HAP-1 (cell line): Measurements from ENCODE around the gene DEPDC7.
"Not testable (repeated sequence)": the region's sequence is repeated elsewhere in the genome, so short reads cannot be mapped to it uniquely, and the experiment has no call there.

Experiments used
- DNase-seq, 2 experiments: peaks; one replicate each; pipeline ENCODE4 v3.0.0-alpha.2; 2016 to 2020; ENCODE audit warnings: low spot score in 2 of 2
- H3K27me3 ChIP-seq: fragments of 250-450 bp; sonication (Bioruptor Pico); 2 replicates; pipeline ENCODE4 v1.5.1; 2020; ENCODE audit warnings: low read depth, mild to moderate bottlenecking, moderate library complexity
- H3K36me3 ChIP-seq: fragments of 250-450 bp; sonication (Bioruptor Pico); replicated peaks from 2 replicates; pipeline ENCODE4 v1.5.1; 2020; ENCODE audit warnings: mild to moderate bottlenecking
- H3K4me1 ChIP-seq: fragments of 250-450 bp; sonication (Bioruptor Pico); 2 replicates; pipeline ENCODE4 v1.5.1; 2020; ENCODE audit warnings: mild to moderate bottlenecking
- H3K4me3 ChIP-seq: fragments of 250-450 bp; sonication (Bioruptor Pico); 2 replicates; pipeline ENCODE4 v1.5.1; 2020; ENCODE audit warnings: mild to moderate bottlenecking, moderate library complexity
- H3K9me3 ChIP-seq: fragments of 250-450 bp; sonication (Bioruptor Pico); 2 replicates; pipeline ENCODE4 v1.5.1; 2020; ENCODE audit warnings: mild to moderate bottlenecking, moderate library complexity
- in situ Hi-C: fragments of 300-500 bp; cut with MboI; formaldehyde crosslinking; loops from 3 replicates; pipeline ENCODE4 v1.14.3; 2020; ENCODE audit warnings: low sequenced_read_pairs, inconsistent platforms, mixed read lengths

DEPDC7 gene

DNA sequence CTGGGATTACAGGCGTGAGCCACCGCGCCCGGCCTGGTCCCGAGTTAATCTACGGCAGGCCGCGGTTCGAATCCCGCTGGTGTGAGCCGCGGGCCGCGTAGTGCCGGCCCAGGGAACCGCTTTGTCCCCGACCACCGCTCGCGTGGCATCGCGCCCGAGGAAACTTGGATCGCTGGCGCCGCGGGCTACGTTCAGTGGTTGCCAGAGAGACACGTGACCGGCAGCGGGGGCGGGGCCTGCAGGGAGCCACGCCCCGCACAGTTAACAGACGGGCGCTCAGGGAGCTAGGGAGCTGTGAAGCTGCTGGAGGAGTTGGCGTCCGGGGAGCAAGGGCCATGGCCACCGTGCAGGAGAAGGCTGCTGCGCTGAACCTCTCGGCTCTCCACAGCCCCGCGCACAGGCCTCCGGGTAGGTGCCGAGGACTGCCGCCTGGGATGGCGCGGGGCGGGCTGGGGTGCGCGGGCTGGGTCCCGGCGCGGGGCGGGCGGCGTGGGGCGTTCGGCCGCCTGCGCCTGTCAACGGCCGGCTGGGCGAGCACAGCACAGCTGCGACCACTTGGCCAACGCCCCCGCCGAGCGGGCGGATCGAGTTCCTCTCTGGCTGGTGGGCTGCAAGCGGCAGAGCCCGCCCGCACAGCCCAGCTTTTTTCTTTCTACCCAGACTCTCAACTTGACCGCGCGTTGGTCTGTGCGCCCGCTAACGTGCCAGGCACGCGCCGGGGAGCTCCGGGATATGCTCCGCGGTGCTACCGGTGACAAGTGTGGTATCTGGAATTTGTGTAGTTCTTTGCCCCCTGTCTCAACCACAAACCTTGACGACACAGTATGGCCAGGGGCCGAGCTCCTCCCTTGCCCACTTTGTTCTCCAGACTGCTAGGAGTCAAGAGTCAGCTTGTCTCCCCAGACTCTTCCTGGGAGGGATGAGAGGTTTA, at the start of gene DEPDC7:
DEPDC7 (plus strand) TSS at position 258 of the 931 bp plus-strand sequence; CDS start at position 336, 78 bp downstream.
- Histone ChIP-seq H3K27me3 (no peaks in the 10 kb centered on the region), H3K4me3 (peak within 1 kb of the TSS; percentile 45), H3K36me3 (no peaks in the 10 kb centered on the region), H3K4me1 (peaks cover 14% of the 10 kb centered on the region), H3K9me3 (no peaks in the 10 kb centered on the region)
- in situ Hi-C loops: no loop called here
- peak; percentile 85 to 96 for DNase-seq

DNA sequence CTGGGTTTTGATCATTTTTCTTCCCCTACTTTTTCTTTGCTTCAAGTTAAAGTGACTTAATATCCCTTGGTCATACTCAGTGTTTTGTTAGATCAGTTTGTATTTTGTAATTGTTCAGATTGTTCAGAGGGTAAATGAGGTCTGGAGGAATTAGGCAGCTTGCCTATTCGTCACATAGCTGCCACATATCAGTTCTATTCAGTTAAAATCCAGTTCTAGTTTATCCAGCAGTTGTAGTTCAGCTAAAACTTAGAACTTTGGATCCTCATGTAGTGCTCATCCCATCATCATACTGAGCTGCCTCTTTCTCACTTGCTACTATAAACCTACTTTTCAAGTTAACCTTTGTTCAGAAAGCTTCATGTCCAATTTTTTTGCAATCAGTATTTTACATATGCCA, 47.1 kb upstream of the DEPDC7 start:
- H3K9me3 ChIP-seq: no peaks in the 10 kb centered on the region
- H3K4me3 ChIP-seq: no peak overlapping the region
- H3K4me1 ChIP-seq: no peaks in the 10 kb centered on the region
- no peaks in the 10 kb centered on the region for H3K27me3 ChIP-seq
- in situ Hi-C loops: no loop called here
- H3K36me3 ChIP-seq: peaks cover 22% of the 10 kb centered on the region
- no peak for DNase-seq

DNA sequence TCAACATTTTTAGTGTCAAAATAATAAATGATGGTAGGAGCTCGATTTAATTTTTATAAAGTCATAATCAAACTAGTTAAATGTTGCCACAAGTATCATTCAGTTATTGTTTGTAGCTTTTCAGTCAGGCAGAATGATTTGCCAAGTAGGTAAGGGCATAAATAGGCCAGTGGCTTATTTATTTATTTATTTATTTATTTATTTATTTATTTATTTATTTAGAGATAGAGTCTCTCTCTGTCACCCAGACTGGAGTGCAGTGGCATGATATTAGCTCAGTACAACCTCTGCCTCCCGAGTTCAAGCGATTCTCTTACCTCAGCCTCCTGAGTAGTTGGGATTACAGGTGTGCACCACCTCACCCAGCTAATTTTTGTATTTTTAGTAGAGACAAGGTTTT, 43.4 kb upstream of the DEPDC7 start:
- DNase-seq, H3K27me3 ChIP-seq, H3K4me3 ChIP-seq, H3K9me3 ChIP-seq, H3K4me1 ChIP-seq: not testable (repeated sequence)
- in situ Hi-C loops: loop anchor here (5.0 kb wide), 1 partner anchor 90 kb away; no protein-coding TSS in a partner anchor
- H3K36me3 ChIP-seq: peaks cover 33% of the 10 kb centered on the region

DNA sequence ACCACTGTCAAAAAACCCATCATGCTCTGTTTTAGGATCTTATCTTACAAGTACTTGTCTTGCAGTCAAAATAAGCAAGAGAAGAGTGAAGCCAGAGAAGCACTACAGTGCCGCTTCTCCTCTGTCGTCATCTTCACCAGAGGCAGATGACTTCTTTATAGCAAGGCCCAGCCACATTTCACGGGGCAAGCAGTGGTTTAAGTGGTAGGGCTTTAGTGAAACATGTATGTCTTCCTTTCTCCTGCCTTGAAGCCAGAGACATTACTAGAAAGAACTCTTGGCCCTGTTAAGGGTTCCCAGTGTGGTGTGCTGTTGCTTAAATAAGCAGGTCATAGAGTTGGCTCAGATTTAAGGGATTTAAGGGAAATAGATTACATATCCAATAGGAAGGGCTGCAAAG, 42.9 kb upstream of the DEPDC7 start:
- H3K9me3 ChIP-seq: no peaks in the 10 kb centered on the region
- no peaks in the 10 kb centered on the region for H3K27me3 ChIP-seq
- H3K4me1 ChIP-seq: no peaks in the 10 kb centered on the region
- H3K4me3 ChIP-seq: no peak overlapping the region
- in situ Hi-C loops: loop anchor here (5.0 kb wide), 1 partner anchor 90 kb away; no protein-coding TSS in a partner anchor
- DNase-seq: no peak
- H3K36me3 ChIP-seq: peaks cover 39% of the 10 kb centered on the region

DNA sequence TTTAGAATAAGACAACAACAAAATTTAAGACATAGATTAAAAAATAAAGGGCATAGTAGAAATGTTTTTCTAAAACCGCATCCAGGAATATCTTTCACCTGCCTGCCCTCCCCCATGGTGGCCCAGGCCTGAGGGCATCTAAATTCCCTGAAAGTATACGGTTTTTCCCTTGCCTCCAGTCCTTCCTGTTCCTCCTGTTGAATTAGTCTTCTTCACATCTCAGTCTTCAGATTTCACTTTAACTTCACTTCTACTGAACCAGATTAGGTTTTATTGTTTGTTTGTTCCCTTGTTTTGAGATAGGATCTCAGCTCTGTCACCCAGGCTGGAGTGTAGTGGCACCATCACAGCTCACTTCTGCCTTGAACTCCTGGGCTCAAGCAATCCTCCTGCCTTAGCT, 33.1 kb upstream of the DEPDC7 start:
- in situ Hi-C loops: no loop called here
- no peak for DNase-seq
- Histone ChIP-seq H3K4me1 (no peaks in the 10 kb centered on the region), H3K36me3 (peaks cover 7% of the 10 kb centered on the region; the same call in 1 of the 2 replicates), H3K9me3 (no peaks in the 10 kb centered on the region), H3K27me3 (no peaks in the 10 kb centered on the region), H3K4me3 (no peak overlapping the region)

DNA sequence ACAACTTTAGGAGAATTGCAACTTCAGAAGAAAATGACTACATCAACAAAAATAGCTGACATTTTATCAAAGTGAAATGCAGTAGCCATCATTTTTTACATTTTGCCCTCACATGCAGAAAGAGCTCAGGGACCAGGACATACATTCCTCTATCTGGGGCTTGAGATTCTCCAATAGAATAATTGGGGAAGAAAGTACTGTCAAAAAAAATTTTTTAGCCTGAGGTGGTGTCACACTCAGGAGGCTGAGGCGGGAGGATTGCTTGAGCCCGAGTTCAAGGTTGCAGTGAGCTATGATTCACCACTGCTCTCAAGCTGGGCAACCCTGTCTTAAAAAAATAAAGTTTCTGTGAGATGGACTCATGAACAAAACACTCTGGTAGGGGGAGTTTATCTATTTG, 32.2 kb upstream of the DEPDC7 start:
- in situ Hi-C loops: no loop called here
- no peaks in the 10 kb centered on the region for H3K4me1 ChIP-seq
- no peak overlapping the region for H3K4me3 ChIP-seq
- H3K9me3 ChIP-seq: no peaks in the 10 kb centered on the region
- DNase-seq: no peak
- H3K27me3 ChIP-seq: no peaks in the 10 kb centered on the region
- no peaks in the 10 kb centered on the region; the same call in 1 of the 2 replicates for H3K36me3 ChIP-seq

DNA sequence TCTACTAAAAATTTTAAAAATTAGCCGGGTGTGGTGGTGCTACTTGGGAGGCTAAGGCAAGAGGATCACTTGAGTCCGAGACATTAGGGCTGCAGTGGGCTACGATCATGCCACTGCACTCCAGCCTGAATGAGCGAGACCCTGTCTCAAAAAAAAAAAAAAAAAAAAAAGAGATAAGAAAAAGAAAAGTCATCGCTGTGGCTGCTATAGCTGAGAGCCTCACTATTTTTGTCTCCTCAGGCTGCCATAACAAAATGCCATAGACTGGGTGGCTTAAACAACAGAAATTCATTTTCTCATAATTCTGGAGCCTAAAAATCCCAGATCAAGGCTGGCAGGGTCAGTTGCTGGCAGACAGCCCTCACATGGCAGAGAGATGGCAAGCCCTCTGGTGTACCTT, 30.1 kb upstream of the DEPDC7 start:
- no peaks in the 10 kb centered on the region for H3K4me1 ChIP-seq
- no peak for DNase-seq

DNA sequence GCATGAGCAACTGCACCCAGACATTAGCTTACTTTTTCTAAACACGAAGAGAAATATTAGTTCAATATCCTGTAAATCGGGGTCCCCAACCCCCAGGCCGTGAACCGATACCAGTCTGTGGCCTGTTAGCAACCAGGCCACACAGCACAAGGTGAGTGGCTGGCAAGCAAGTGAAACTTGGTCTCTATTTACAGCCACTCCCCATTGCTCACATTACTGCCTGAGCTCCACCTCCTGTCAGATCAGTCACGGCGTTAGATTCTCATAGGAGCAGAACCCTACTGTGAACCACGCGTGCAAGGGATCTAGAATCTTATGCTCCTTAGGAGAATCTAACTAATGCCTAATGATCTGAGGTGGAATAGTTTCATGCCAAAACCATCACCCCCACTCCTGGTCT, 27.8 kb upstream of the DEPDC7 start:
- no peaks in the 10 kb centered on the region for H3K36me3 ChIP-seq
- no peak overlapping the region for H3K4me3 ChIP-seq
- in situ Hi-C loops: no loop called here
- H3K9me3 ChIP-seq: no peaks in the 10 kb centered on the region
- DNase-seq: no peak
- no peaks in the 10 kb centered on the region for H3K27me3 ChIP-seq
- H3K4me1 ChIP-seq: no peaks in the 10 kb centered on the region

More for the DNA sequence above, 30.1 kb upstream of the DEPDC7 start:
- no peak overlapping the region for H3K4me3 ChIP-seq
- H3K36me3 ChIP-seq: no peaks in the 10 kb centered on the region
- in situ Hi-C loops: no loop called here
- H3K27me3 ChIP-seq: no peaks in the 10 kb centered on the region
- no peaks in the 10 kb centered on the region for H3K9me3 ChIP-seq

DNA sequence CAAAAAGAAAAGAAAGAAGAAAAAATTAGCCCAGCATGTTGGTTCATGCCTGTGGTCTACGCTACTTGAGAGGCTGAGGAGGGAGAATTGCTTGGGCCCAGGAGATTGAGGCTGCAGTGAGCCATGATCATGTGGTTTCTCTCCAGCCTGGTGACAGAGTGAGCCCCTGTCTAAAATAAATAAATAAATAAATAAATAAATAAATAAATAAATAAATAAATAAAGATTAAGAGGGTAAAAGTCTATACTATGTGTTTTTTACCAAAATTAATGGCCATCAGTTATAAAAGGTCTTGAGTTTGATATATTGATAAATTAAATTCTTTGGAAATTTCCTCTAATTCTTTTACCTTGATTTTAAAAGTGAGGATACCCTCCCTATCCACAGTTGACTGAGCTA, 25.2 kb upstream of the DEPDC7 start:
- H3K4me3 ChIP-seq: no peak overlapping the region
- H3K27me3 ChIP-seq: no peaks in the 10 kb centered on the region
- no peak for DNase-seq
- in situ Hi-C loops: no loop called here
- H3K36me3 ChIP-seq: no peaks in the 10 kb centered on the region
- no peaks in the 10 kb centered on the region for H3K4me1 ChIP-seq
- no peaks in the 10 kb centered on the region for H3K9me3 ChIP-seq

DNA sequence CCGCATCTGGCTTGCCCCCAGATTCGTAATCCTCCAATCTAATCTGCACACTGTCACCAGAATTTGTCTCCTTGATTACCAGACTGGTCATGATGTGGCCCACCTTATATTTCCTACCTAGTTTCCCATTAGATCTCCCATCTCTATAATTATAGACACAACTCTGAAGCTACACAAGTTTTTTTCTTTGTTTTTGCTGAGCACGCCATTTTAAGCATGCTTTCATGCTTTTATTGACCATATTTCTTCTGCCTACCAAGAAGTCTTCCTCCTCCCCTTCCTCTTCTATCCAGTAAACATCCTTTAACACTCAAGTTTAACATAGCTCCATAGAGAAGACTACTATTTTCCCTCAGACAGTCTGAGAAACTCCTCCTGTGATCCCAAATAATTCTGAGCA, 24.3 kb upstream of the DEPDC7 start:
- no peaks in the 10 kb centered on the region for H3K9me3 ChIP-seq
- no peak overlapping the region for H3K4me3 ChIP-seq
- no peaks in the 10 kb centered on the region for H3K4me1 ChIP-seq
- no peaks in the 10 kb centered on the region; the same call in 1 of the 2 replicates for H3K27me3 ChIP-seq
- no peak for DNase-seq
- no peaks in the 10 kb centered on the region for H3K36me3 ChIP-seq
- in situ Hi-C loops: no loop called here

DNA sequence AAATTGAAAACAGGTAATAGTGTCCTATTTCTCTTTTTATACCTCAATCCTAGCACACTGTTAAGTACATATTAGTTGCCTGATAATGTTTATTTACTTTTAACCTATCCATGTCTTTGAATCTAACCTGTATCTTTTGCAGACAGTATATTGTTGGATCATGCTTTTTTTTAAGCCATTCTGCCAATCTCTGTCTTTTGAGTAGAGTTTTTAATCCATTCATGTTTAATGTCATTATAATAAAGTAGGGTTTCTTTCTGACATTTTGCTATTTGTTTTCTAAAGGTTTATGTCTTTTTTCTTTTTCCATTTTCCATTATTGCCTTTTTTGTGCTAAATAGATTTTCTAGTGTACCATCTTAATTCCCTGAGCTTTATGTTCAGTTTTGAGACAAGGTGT, 23.8 kb upstream of the DEPDC7 start:
- no peaks in the 10 kb centered on the region for H3K4me1 ChIP-seq
- no peaks in the 10 kb centered on the region; the same call in 1 of the 2 replicates for H3K27me3 ChIP-seq
- no peaks in the 10 kb centered on the region for H3K9me3 ChIP-seq
- in situ Hi-C loops: no loop called here
- no peak overlapping the region for H3K4me3 ChIP-seq
- DNase-seq: no peak
- no peaks in the 10 kb centered on the region for H3K36me3 ChIP-seq

DNA sequence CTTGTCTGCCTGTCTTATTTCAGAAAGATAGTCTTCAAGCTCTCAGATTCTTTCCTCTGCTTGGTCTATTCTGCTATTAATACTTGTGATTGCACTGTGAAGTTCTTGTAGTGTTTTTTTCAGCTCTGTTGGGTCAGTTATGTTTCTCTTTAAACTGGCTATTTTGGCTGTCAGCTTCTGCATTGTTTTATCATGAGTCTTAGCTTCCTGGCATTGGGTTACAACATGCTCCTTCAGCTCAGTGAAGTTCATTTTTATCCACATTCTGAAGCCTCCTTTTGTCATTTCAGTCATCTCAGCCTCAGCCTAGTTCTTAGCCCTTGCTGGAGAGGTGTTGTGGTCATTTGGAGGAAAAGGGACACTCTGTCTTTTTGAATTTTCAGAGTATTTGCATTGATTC, 15.5 kb upstream of the DEPDC7 start:
- Histone ChIP-seq H3K9me3 (no peaks in the 10 kb centered on the region), H3K36me3 (no peaks in the 10 kb centered on the region), H3K4me1 (no peaks in the 10 kb centered on the region; the same call in 1 of the 2 replicates), H3K27me3 (no peaks in the 10 kb centered on the region; the same call in 1 of the 2 replicates), H3K4me3 (no peak overlapping the region)
- DNase-seq: no peak
- in situ Hi-C loops: no loop called here

DNA sequence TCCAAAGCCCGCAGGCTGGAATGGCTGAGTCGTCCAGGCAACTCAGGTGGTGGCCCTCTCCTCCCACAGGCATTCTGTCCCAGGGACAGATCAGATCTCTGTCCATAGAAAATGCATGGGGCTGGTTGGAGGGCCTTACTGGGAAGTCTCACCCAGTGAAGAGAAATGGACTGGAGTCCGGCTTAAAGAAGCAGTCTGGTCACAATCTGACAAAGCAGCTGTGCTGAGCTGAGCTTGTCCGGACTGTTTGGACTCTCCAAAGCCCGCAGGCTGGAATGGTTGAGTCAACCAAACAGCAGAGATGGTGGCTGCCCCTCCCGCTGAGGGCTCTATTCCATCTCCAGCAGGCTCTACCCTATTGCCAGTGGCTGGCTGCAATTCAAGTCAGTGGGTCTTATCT, 14.4 kb upstream of the DEPDC7 start:
- H3K36me3 ChIP-seq: no peaks in the 10 kb centered on the region
- in situ Hi-C loops: no loop called here
- no peaks in the 10 kb centered on the region; the same call in 1 of the 2 replicates for H3K27me3 ChIP-seq
- no peaks in the 10 kb centered on the region; the same call in 1 of the 2 replicates for H3K4me1 ChIP-seq
- no peaks in the 10 kb centered on the region for H3K9me3 ChIP-seq
- DNase-seq: no peak
- H3K4me3 ChIP-seq: no peak overlapping the region

DNA sequence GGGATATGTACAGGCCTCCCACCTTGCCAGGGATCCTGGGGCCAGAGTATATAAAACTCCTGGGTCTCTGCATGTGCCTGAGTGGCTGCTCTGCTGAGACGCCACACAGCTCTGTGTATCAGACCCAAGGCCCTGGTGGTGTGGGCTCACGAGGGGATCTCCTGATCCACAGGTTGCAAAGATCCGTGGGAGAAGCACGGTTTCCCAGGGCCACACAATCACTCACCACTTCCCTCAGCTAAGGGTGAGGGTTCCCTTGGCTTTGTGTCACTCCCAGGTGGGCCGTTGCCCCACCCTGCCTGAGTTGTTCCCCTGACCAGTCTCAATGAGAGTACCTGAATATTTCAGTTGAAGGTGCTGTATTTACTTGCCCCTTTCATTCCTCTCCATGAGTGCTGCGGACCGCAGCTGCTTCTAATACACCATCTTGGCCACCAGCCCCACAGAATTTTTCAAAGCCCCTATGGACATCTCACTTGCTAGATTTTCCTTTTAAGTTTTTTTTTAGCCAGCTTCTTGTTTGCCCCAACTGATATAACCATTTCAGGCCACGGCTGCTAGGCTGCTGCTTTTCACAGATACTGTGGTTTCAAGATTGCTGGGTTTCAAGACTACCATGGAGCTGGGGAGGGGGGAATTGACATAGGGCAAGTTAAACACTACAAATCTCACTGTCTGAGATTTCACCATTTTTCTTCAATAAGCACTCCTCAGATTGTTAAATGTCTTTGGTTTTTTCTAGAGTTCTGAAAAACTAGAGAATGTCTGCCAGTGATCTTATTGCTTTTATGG, 13.7 kb upstream of the DEPDC7 start:
- DNase-seq: no peak
- in situ Hi-C loops: no loop called here
- Histone ChIP-seq H3K4me1 (no peaks in the 10 kb centered on the region; the same call in 1 of the 2 replicates), H3K4me3 (no peak overlapping the region), H3K9me3 (no peaks in the 10 kb centered on the region), H3K27me3 (no peaks in the 10 kb centered on the region), H3K36me3 (no peaks in the 10 kb centered on the region)
